PFSK-1 (cell line): ENCODE results near the gene CYTH4.

Source experiments
- FOXP2 ChIP-seq: optimal IDR thresholded peaks from 2 replicates; pipeline ENCODE3; 2011; ENCODE audit warnings: borderline replicate concordance, control low read depth, inconsistent platforms; ENCODE audit not compliant: insufficient read depth; ENCODE audit errors: extremely low read length, extremely low read depth
- POLR2AphosphoS5 ChIP-seq: IDR thresholded peaks from 2 replicates; pipeline ENCODE4 v1.6.1; 2012; ENCODE audit warnings: low read depth, mild to moderate bottlenecking, control low read depth, low read length, moderate library complexity
- REST ChIP-seq, 2 experiments: IDR thresholded peaks; 2 replicates each; pipeline versions ENCODE4 v1.6.1 to v1.8.0; 2011 to 2012; ENCODE audit warnings: low read depth in 2 of 2, low read length in 2 of 2, control low read depth in 1 of 2, inconsistent platforms in 1 of 2, mild to moderate bottlenecking in 1 of 2, moderate library complexity in 1 of 2; ENCODE audit not compliant: insufficient read depth in 1 of 2
- SIN3A ChIP-seq: IDR thresholded peaks from 2 replicates; pipeline ENCODE4 v1.6.1; 2012; ENCODE audit warnings: mild to moderate bottlenecking, low read length, moderate library complexity, borderline replicate concordance; ENCODE audit not compliant: insufficient read depth
- TAF1 ChIP-seq: IDR thresholded peaks from 2 replicates; pipeline ENCODE4 v1.6.1; 2012; ENCODE audit warnings: low read length, control low read depth, borderline replicate concordance; ENCODE audit not compliant: insufficient read depth

DNA sequence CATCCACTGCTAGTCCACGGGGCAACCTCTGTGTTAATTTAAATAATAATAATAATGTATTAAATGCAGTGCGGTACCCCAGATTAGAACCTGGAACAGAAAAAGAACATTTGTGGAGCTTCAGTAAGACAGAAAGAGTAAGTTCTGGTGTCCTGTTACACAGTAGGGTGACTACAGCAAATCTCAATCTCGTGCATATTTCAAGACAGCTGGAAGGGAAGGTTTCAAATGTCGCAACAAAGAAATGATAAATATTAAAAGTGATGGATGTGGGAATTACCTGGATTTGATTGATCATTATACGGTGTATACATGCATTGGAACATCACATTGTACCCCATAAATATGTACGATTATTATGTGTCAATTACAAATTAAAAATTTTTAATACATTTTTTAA lies 36.6 kb upstream of the CYTH4 start:
- no peak for TF ChIP-seq TAF1
- no peak for TF ChIP-seq REST (IDR thresholded peaks at IDR 0.05; ENCODE audit: insufficient read depth in 1 of 2, low read depth in 2 of 2, low read length in 2 of 2)
- TF ChIP-seq POLR2AphosphoS5 = no peak
- TF ChIP-seq SIN3A = no peak
- no peak for TF ChIP-seq FOXP2
